Psoas muscle (tissue), 8 donors: ENCODE results near the gene USP46. TPM values are rescaled to one million over a fixed set of nuclear protein-coding genes. Genes with fewer than 3 reads are reported as not detected.

Source experiments
- ATAC-seq, 4 donors: fragments of 200-7000 bp; cut with Tn5 transposase; one replicate each; pipeline ENCODE4 v1.9.1; 2020; ENCODE audit warnings: moderate library complexity in 3 of 4, mild to moderate bottlenecking in 2 of 4
- DNase-seq, 2 donors: peaks; one replicate each; pipeline ENCODE4 v3.0.0-alpha.2; 2020
- H3K27ac ChIP-seq: fragments of 200-600 bp; one replicate; pipeline ENCODE4 v1.8.0; 2022
- H3K27me3 ChIP-seq, 3 donors: fragments of 200-600 bp in 1 of 3; one replicate each; pipeline versions ENCODE4 v1.6.1 to v1.8.0; 2013 to 2022; ENCODE audit warnings: low read length in 2 of 3, mild to moderate bottlenecking in 2 of 3, moderate library complexity in 1 of 3; ENCODE audit not compliant: insufficient read depth in 3 of 3
- H3K36me3 ChIP-seq, 2 donors: fragments of 200-600 bp in 1 of 2; one replicate each; pipeline versions ENCODE4 v1.6.1 to v1.8.0; 2013 to 2022; ENCODE audit warnings: low read depth in 1 of 2, mild to moderate bottlenecking in 1 of 2, moderate library complexity in 1 of 2; ENCODE audit not compliant: insufficient read depth in 1 of 2
- H3K4me1 ChIP-seq: fragments of 200-600 bp; one replicate; pipeline ENCODE4 v1.8.0; 2022
- H3K4me3 ChIP-seq: fragments of 200-600 bp; one replicate; pipeline ENCODE4 v1.8.0; 2022; ENCODE audit warnings: mild to moderate bottlenecking
- H3K9me3 ChIP-seq: fragments of 200-600 bp; one replicate; pipeline ENCODE4 v1.8.0; 2022
- CTCF ChIP-seq: fragments of 200-600 bp; IDR thresholded peaks from one replicate; pipeline ENCODE4 v1.8.0; 2022; ENCODE audit warnings: antibody characterized with exemption
- WGBS, 3 donors: extraction: QIAGEN DNeasy Blood & Tissue Kit; methylation state at CpG; one replicate each; pipeline versions ENCODE4 v1.1.6 to v1.1.7; 2013; 5-methylcytosine and 5-hydroxymethylcytosine counted together
- intact Hi-C, 2 donors: fragments of 100-400 bp; cut with DNase I; formaldehyde crosslinking; loops; one replicate each; pipeline versions ENCODE4 v1.11.0 to v1.14.2; 2022
- polyA plus RNA-seq, 3 donors: library from polyadenylated mRNA; stranded (reverse); fragments of 200-250 nt; gene quantifications; one replicate each; pipeline ENCODE4 v1.2.3, GENCODE V29; 2013
- total RNA-seq, 4 donors: library from RNA; stranded (reverse); fragmentation: NEBNext Ultra II Directional in 2 of 4; extraction: Animal tissue kit (Norgen Biotek cat#: 25700) in 2 of 4; gene quantifications; one replicate each; pipeline versions ENCODE4 v1.2.1 to v1.2.4, GENCODE V29; 2021 to 2023
- donor health status: healthy with polysubstance abuse.
- donor health status: DM: no; HTN: no; CAD: no; lungs with moderate emphysema.
- donor health status: Bipolar disorder and iron deficiency.
- donor health status: healthy.
- donor health status: DM: yes; HTN: yes; CAD: no.
- donor health status: DM: no; HTN: no; CAD: no.
- donor health status: DM: no; HTN: no; CAD: no.
- donor health status: DM: yes; HTN: yes; CAD: no.

Gene USP46
- total and polyA plus RNA-seq, 7 donors, result 3.0 to 28.2 (median 13.0) TPM

- no peaks in the 10 kb centered on the region for H3K4me1 ChIP-seq
- no peak overlapping the region for H3K4me3 ChIP-seq
- no peaks in the 10 kb centered on the region for H3K36me3 ChIP-seq
- no peaks in the 10 kb centered on the region for H3K9me3 ChIP-seq
- ATAC-seq, result no peak
- WGBS, 3 donors, result 85 to 89% (median 87%) methylated on average over 1 of the region's 1 CpG
- intact Hi-C loops, result no loop called here
- no peak for TF ChIP-seq CTCF
- no peaks in the 10 kb centered on the region for H3K27me3 ChIP-seq
- DNase-seq, result no peak
- H3K27ac ChIP-seq, result no peak overlapping the region
Measured at GRCh38 chr4:52684896-52685295, 25.8 kb upstream of the USP46 start.

- 77 to 79% (median 78%) methylated on average over 2 of the region's 2 CpGs for WGBS, 3 donors
- no peak overlapping the region for H3K27ac ChIP-seq
- DNase-seq, result no peak
- H3K4me1 ChIP-seq, result no peaks in the 10 kb centered on the region
- H3K36me3 ChIP-seq, result no peaks in the 10 kb centered on the region
- H3K4me3 ChIP-seq, result no peak overlapping the region
- TF ChIP-seq CTCF, result no peak
- intact Hi-C loops, result loop anchor here in 1 of 2 donors (2.0 kb wide), 1 partner anchor 20 kb away; no protein-coding TSS in a partner anchor
- no peaks in the 10 kb centered on the region for H3K27me3 ChIP-seq
- ATAC-seq, result no peak
- no peaks in the 10 kb centered on the region for H3K9me3 ChIP-seq
Measured at GRCh38 chr4:52680381-52680780, 21.3 kb upstream of the USP46 start.

GRCh38 chr4:52676536-52676935 is 17.4 kb upstream of the USP46 start:
- intact Hi-C loops, result no loop called here

GRCh38 chr4:52675111-52675510 is 16.0 kb upstream of the USP46 start:
- no peak for DNase-seq
- H3K36me3 ChIP-seq, result no peaks in the 10 kb centered on the region
- no peak for ATAC-seq
- H3K27ac ChIP-seq, result no peak overlapping the region
- H3K27me3 ChIP-seq, result no peaks in the 10 kb centered on the region
- no peak overlapping the region for H3K4me3 ChIP-seq
- no peaks in the 10 kb centered on the region for H3K9me3 ChIP-seq
- no peaks in the 10 kb centered on the region for H3K4me1 ChIP-seq
- 86 to 87% (median 86%) methylated on average over 3 of the region's 3 CpGs for WGBS, 3 donors
- intact Hi-C loops, result no loop called here
- TF ChIP-seq CTCF, result no peak

More at GRCh38 chr4:52676536-52676935, 17.4 kb upstream of the USP46 start:
- H3K9me3 ChIP-seq, result no peaks in the 10 kb centered on the region
- no peak overlapping the region for H3K4me3 ChIP-seq
- no peaks in the 10 kb centered on the region for H3K27me3 ChIP-seq
- H3K4me1 ChIP-seq, result no peaks in the 10 kb centered on the region
- H3K27ac ChIP-seq, result no peak overlapping the region
- no peak for ATAC-seq
- WGBS, 3 donors, result 88 to 100% (median 88%) methylated on average over 1 of the region's 1 CpG
- DNase-seq, result no peak
- no peak for TF ChIP-seq CTCF
- H3K36me3 ChIP-seq, result no peaks in the 10 kb centered on the region

- Histone ChIP-seq H3K4me1 (no peaks in the 10 kb centered on the region), H3K36me3 (no peaks in the 10 kb centered on the region), H3K4me3 (no peak overlapping the region), H3K27ac (no peak overlapping the region), H3K27me3 (no peaks in the 10 kb centered on the region), H3K9me3 (no peaks in the 10 kb centered on the region)
- TF ChIP-seq CTCF, result no peak
- no peak for DNase-seq
- WGBS, 3 donors, result 72 to 80% (median 80%) methylated on average over 2 of the region's 2 CpGs
- no peak for ATAC-seq
- intact Hi-C loops, result no loop called here
Measured at GRCh38 chr4:52670739-52671138, 11.6 kb upstream of the USP46 start.
